GM23248 (cell line): ENCODE data around the gene STK16.
"Not testable (repeated sequence)": the region's sequence is repeated elsewhere in the genome, so short reads cannot be mapped to it uniquely, and the experiment has no call there.

Source experiments
- EZH2 ChIP-seq: fragments of 200-600 bp; sonication (generic); IDR thresholded peaks from 2 replicates; pipeline ENCODE4 v1.6.1; 2018; ENCODE audit warnings: antibody characterized with exemption, mild to moderate bottlenecking; ENCODE audit not compliant: insufficient read depth, poor library complexity, severe bottlenecking
- EZH2phosphoT487 ChIP-seq: fragments of 200-600 bp; sonication (generic); IDR thresholded peaks from 2 replicates; pipeline ENCODE4 v1.6.1; 2018; ENCODE audit warnings: antibody characterized with exemption, moderate library complexity, mild to moderate bottlenecking, low read depth; ENCODE audit not compliant: insufficient read depth

GRCh38 chr2:219258942-219259341 lies 13.7 kb downstream of the STK16 start:
- TF ChIP-seq EZH2, EZH2phosphoT487: not testable (repeated sequence)
